K562 (cell line): ENCODE measurements around the gene C10orf90. TPM values are rescaled to one million over a fixed set of nuclear protein-coding genes. Genes with fewer than 3 reads are reported as not detected.

Experiments used
- GATAD2B ChIP-seq: fragments of 450-650 bp; IDR thresholded peaks from 2 replicates; pipeline ENCODE4 v1.6.1; 2017; ENCODE audit warnings: mild to moderate bottlenecking, borderline replicate concordance
- HIVEP1 ChIP-seq: fragments of 250-450 bp; sonication (Bioruptor Pico); IDR thresholded peaks from 2 replicates; pipeline ENCODE4 v1.4.0; 2020; ENCODE audit warnings: mild to moderate bottlenecking
- NFXL1 ChIP-seq: fragments of 450-650 bp; formaldehyde crosslinking; IDR thresholded peaks from 2 replicates; pipeline ENCODE4 v1.4.0; 2021; ENCODE audit warnings: mild to moderate bottlenecking
- NR2C2 ChIP-seq, 2 experiments: fragments of 200-800 bp in 1 of 2; sonication (Bioruptor generic) in 1 of 2; sonication (generic) in 1 of 2; formaldehyde crosslinking in 1 of 2; IDR thresholded peaks; 2 replicates each; pipeline versions ENCODE4 v1.6.1 to v1.8.0; 2016 to 2022; ENCODE audit warnings: mild to moderate bottlenecking in 1 of 2, missing compliant biosample characterization in 1 of 2, missing genetic modification characterization in 1 of 2, missing genetic modification reagents in 1 of 2
- PRMT5 ChIP-seq: sonication (generic); formaldehyde crosslinking; IDR thresholded peaks from 2 replicates; pipeline ENCODE4 v1.5.0; 2020; ENCODE audit warnings: missing genetic modification reagents
- STAT5B ChIP-seq: fragments of 250-450 bp; sonication (Bioruptor Pico); IDR thresholded peaks from 2 replicates; pipeline ENCODE4 v1.8.0; 2021; ENCODE audit warnings: mild to moderate bottlenecking, inconsistent platforms
- ZNF134 ChIP-seq: fragments of 250-450 bp; sonication (Bioruptor Pico); conservative IDR thresholded peaks from 2 replicates; pipeline ENCODE4 v1.4.0; 2020
- ZNF830 ChIP-seq: fragments of 250-450 bp; sonication (Bioruptor Pico); IDR thresholded peaks from 2 replicates; pipeline ENCODE4 v1.5.0; 2021; ENCODE audit warnings: mild to moderate bottlenecking
- polyA plus RNA-seq, 8 experiments: library from polyadenylated mRNA; depleted of rRNA in 4 of 8; stranded (reverse) in 5 of 8; unstranded in 3 of 8; fragments of >200 nt; fragmentation: Nextera tagmentation in 2 of 8; fragmentation: Illumina TruSeq in 1 of 8; extraction: Ambion mirVana in 2 of 8; extraction: Trizol in 1 of 8; gene quantifications; 2 replicates each; pipeline versions ENCODE4 v1.2.1 to v1.2.3, GENCODE V29; 2011 to 2014; ENCODE audit warnings: inconsistent platforms in 1 of 8, missing spikeins in 1 of 8
- total RNA-seq, 7 experiments: library from RNA; depleted of rRNA in 6 of 7; stranded (reverse); fragments of >200 nt in 6 of 7; fragmentation: Illumina TruSeq in 2 of 7; extraction: Trizol in 2 of 7; gene quantifications; 2 replicates each; pipeline versions ENCODE4 v1.2.1 to v1.2.3, GENCODE V29; 2011 to 2021; ENCODE audit warnings: low replicate concordance in 1 of 7
- TF ChIP-seq, protein P1 (sequence below): fragments of 200-800 bp; sonication (Bioruptor generic); IDR thresholded peaks from 2 replicates; pipeline ENCODE4 v1.6.1; 2017; ENCODE audit warnings: missing genetic modification characterization, missing compliant biosample characterization
- TF ChIP-seq, protein P2 (sequence below): fragments of 450-650 bp; formaldehyde crosslinking; IDR thresholded peaks from 2 replicates; pipeline ENCODE4 v1.4.0; 2022; ENCODE audit warnings: missing genetic modification characterization

Gene C10orf90
- total and polyA plus RNA-seq, 9 of the 15 experiments (the other 6 are each of a cell fraction or from before 2014, with no cell fraction given) = not detected

DNA sequence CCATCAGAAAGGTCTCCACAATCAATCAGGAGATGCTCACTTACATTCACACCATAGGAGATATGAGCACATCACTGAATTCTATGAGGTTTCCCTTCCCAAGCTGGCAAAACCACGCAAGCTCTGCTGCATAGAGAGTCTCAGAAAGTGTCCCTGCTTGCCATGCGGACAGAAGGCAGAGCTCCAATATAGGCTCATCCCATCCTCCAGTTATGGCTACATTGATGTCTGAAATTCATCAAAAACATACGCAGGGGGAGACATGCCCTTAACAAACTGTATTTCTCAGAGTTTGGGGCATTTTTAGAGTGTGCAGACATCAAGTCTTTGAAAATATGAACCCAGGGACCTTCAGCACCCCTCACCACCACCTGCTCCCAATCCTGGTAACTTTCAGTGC is 2.9 kb downstream of the C10orf90 start (continued):
- TF ChIP-seq, protein P1, sequence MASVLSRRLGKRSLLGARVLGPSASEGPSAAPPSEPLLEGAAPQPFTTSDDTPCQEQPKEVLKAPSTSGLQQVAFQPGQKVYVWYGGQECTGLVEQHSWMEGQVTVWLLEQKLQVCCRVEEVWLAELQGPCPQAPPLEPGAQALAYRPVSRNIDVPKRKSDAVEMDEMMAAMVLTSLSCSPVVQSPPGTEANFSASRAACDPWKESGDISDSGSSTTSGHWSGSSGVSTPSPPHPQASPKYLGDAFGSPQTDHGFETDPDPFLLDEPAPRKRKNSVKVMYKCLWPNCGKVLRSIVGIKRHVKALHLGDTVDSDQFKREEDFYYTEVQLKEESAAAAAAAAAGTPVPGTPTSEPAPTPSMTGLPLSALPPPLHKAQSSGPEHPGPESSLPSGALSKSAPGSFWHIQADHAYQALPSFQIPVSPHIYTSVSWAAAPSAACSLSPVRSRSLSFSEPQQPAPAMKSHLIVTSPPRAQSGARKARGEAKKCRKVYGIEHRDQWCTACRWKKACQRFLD (CRISPR knock-in tag) = no peak
- TF ChIP-seq NFXL1 (no peak), NR2C2 (CRISPR knock-in tag; IDR thresholded peaks at IDR 0.05) (no peak), NR2C2 (tag; IDR thresholded peaks at IDR 0.05) (no peak), HIVEP1 (no peak), GATAD2B (no peak), ZNF830 (CRISPR knock-in tag) (no peak), PRMT5 (CRISPR knock-in tag) (no peak), STAT5B (CRISPR knock-in tag) (no peak), ZNF134 (no peak)
- TF ChIP-seq, protein P2, sequence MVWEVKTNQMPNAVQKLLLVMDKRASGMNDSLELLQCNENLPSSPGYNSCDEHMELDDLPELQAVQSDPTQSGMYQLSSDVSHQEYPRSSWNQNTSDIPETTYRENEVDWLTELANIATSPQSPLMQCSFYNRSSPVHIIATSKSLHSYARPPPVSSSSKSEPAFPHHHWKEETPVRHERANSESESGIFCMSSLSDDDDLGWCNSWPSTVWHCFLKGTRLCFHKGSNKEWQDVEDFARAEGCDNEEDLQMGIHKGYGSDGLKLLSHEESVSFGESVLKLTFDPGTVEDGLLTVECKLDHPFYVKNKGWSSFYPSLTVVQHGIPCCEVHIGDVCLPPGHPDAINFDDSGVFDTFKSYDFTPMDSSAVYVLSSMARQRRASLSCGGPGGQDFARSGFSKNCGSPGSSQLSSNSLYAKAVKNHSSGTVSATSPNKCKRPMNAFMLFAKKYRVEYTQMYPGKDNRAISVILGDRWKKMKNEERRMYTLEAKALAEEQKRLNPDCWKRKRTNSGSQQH (CRISPR knock-in tag) = no peak
- TF ChIP-seq, all 486 proteins: peak for 0
